CD14-positive monocyte (primary cell): ENCODE measurements around the gene ZNF267. TPM values are rescaled to one million over a fixed set of nuclear protein-coding genes. Genes with fewer than 3 reads are reported as not detected.
"Not testable (repeated sequence)": the region's sequence is repeated elsewhere in the genome, so short reads cannot be mapped to it uniquely, and the experiment has no call there.

Experiments used
- DNase-seq, 3 donors: peaks; one replicate each; pipeline ENCODE4 v3.0.0-alpha.2; 2011 to 2022
- H2AFZ ChIP-seq: 2 replicates; pipeline ENCODE4 v1.6.0; 2012; ENCODE audit warnings: mild to moderate bottlenecking, low read depth, low read length, inconsistent platforms; ENCODE audit not compliant: insufficient read depth, poor library complexity, severe bottlenecking
- H3K27ac ChIP-seq, 2 donors: 1 replicate in 1 of 2; 2 replicates in 1 of 2; pipeline ENCODE4 v1.5.1; 2012 to 2013; ENCODE audit warnings: low read length in 2 of 2, control low read depth in 1 of 2, inconsistent platforms in 1 of 2, low read depth in 1 of 2, mild to moderate bottlenecking in 1 of 2
- H3K27me3 ChIP-seq, 2 donors: one replicate each; pipeline versions ENCODE4 v1.6.0 to v1.6.1; 2011 to 2013; ENCODE audit warnings: low read length in 2 of 2; ENCODE audit not compliant: control insufficient read depth in 2 of 2, insufficient read depth in 2 of 2
- H3K36me3 ChIP-seq, 2 donors: replicated peaks in 1 of 2; 1 replicate in 1 of 2; 2 replicates in 1 of 2; pipeline versions ENCODE4 v1.5.1 to v1.6.1; 2012 to 2013; ENCODE audit warnings: low read length in 2 of 2, control low read depth in 1 of 2, inconsistent platforms in 1 of 2, mild to moderate bottlenecking in 1 of 2; ENCODE audit not compliant: insufficient read depth in 2 of 2, control insufficient read depth in 1 of 2
- H3K4me1 ChIP-seq, 2 donors: 1 replicate in 1 of 2; 2 replicates in 1 of 2; pipeline versions ENCODE4 v1.5.1 to v1.6.1; 2012 to 2013; ENCODE audit warnings: low read length in 2 of 2, control low read depth in 1 of 2, inconsistent platforms in 1 of 2, mild to moderate bottlenecking in 1 of 2, moderate library complexity in 1 of 2; ENCODE audit not compliant: insufficient read depth in 2 of 2, control insufficient read depth in 1 of 2
- H3K4me2 ChIP-seq: replicated peaks from 2 replicates; pipeline ENCODE3; 2012; ENCODE audit warnings: low read length, moderate library complexity, mild to moderate bottlenecking; ENCODE audit not compliant: poor library complexity, severe bottlenecking; ENCODE audit errors: extremely low read depth
- H3K4me3 ChIP-seq, 3 experiments: fragments of 200-600 bp in 1 of 3; sonication (generic) in 1 of 3; replicated peaks in 1 of 3; 1 replicate in 2 of 3; 2 replicates in 1 of 3; pipeline ENCODE4 v1.5.1; 2011 to 2013; ENCODE audit warnings: low read length in 3 of 3, mild to moderate bottlenecking in 3 of 3, control low read depth in 2 of 3, low read depth in 2 of 3, inconsistent platforms in 1 of 3, moderate library complexity in 1 of 3
- H3K79me2 ChIP-seq: 2 replicates; pipeline ENCODE4 v1.6.0; 2012; ENCODE audit warnings: mild to moderate bottlenecking, control low read depth, inconsistent platforms, low read length, moderate library complexity; ENCODE audit not compliant: insufficient read depth
- H3K9ac ChIP-seq: 2 replicates; pipeline ENCODE4 v1.6.0; 2017; ENCODE audit warnings: low read length, mild to moderate bottlenecking; ENCODE audit not compliant: insufficient read depth, poor library complexity, severe bottlenecking
- H3K9me3 ChIP-seq, 2 donors: replicated peaks in 1 of 2; 1 replicate in 1 of 2; 2 replicates in 1 of 2; pipeline versions ENCODE4 v1.5.1 to v1.6.1; 2012 to 2013; ENCODE audit warnings: low read length in 2 of 2, control low read depth in 1 of 2; ENCODE audit not compliant: control insufficient read depth in 1 of 2, insufficient read depth in 1 of 2
- H4K20me1 ChIP-seq: 2 replicates; pipeline ENCODE4 v1.6.0; 2012; ENCODE audit warnings: mild to moderate bottlenecking, low read length, control low read depth, moderate library complexity; ENCODE audit not compliant: insufficient read depth
- H3K27ac Mint-ChIP-seq, 7 donors: one replicate each; pipeline ENCODE4 v1.8.0; 2020; ENCODE audit warnings: mild to moderate bottlenecking in 7 of 7, mixed read lengths in 7 of 7, moderate library complexity in 6 of 7, inconsistent platforms in 2 of 7
- H3K27me3 Mint-ChIP-seq, 3 donors: one replicate each; pipeline ENCODE4 v1.8.0; 2021 to 2022; ENCODE audit warnings: low read depth in 3 of 3, mild to moderate bottlenecking in 3 of 3, mixed read lengths in 3 of 3, moderate library complexity in 3 of 3, inconsistent platforms in 1 of 3
- H3K36me3 Mint-ChIP-seq, 2 donors: one replicate each; pipeline ENCODE4 v1.8.0; 2020; ENCODE audit warnings: mixed read lengths in 2 of 2, inconsistent platforms in 1 of 2, mild to moderate bottlenecking in 1 of 2
- H3K4me1 Mint-ChIP-seq: one replicate; pipeline ENCODE4 v1.8.0; 2020; ENCODE audit warnings: mild to moderate bottlenecking, mixed read lengths
- H3K4me3 Mint-ChIP-seq, 2 donors: one replicate each; pipeline ENCODE4 v1.8.0; 2020; ENCODE audit warnings: mild to moderate bottlenecking in 2 of 2, mixed read lengths in 2 of 2, moderate library complexity in 1 of 2
- H3K9me3 Mint-ChIP-seq, 7 donors: one replicate each; pipeline ENCODE4 v1.8.0; 2020 to 2022; ENCODE audit warnings: mixed read lengths in 7 of 7, mild to moderate bottlenecking in 6 of 7, moderate library complexity in 6 of 7, inconsistent platforms in 2 of 7
- WGBS: methylation state at CpG from one replicate; pipeline ENCODE4 v1.1.5; 2013; ENCODE audit warnings: missing lambda C conversion rate; ENCODE audit not compliant: insufficient coverage; 5-methylcytosine and 5-hydroxymethylcytosine counted together
- intact Hi-C, 2 donors: fragments of 100-400 bp; cut with micrococcal nuclease; formaldehyde crosslinking; loops; one replicate each; pipeline versions ENCODE4 v1.15.0 to v1.15.1; 2023
- polyA minus RNA-seq: library from RNA; depleted of rRNA, polyadenylated mRNA; stranded (reverse); fragments of >200 nt; gene quantifications from 2 replicates; pipeline ENCODE4 v1.2.3, GENCODE V29; 2012
- polyA plus RNA-seq, 3 donors: library from polyadenylated mRNA; depleted of rRNA in 1 of 3; unstranded in 2 of 3; stranded (reverse) in 1 of 3; fragments of 300-500 nt in 2 of 3; fragments of >200 nt in 1 of 3; fragmentation: Illumina TruSeq in 2 of 3; gene quantifications; 1 replicate in 2 of 3; 2 replicates in 1 of 3; pipeline ENCODE4 v1.2.3, GENCODE V29; 2012 to 2021
- total RNA-seq, 12 experiments: library from RNA in 1 of 12; stranded (reverse) in 1 of 12; fragments of 120-200 nt in 1 of 12; gene quantifications; one replicate each; pipeline ENCODE4 v1.2.4 and lab custom pipeline; 2013 to 2026; ENCODE audit warnings: mixed read lengths in 6 of 12, inconsistent platforms in 1 of 12
- TF ChIP-seq, protein P1 (sequence below): fragments of 200-600 bp; IDR thresholded peaks from one replicate; pipeline ENCODE4 v1.8.0; 2022; ENCODE audit warnings: antibody characterized with exemption, mild to moderate bottlenecking

The ZNF267 gene
- 61.8 TPM for total RNA-seq (2013)
- polyA plus RNA-seq: 10 to 100 TPM; 13.5 to 23.8 (median 18.0) TPM
- 14.0 and 17.2 TPM in 2 replicates for polyA minus RNA-seq
- total RNA-seq (lab: John Stamatoyannopoulos, UW): 392 to 1,591 (median 1,030) reads per million in 11 experiments

- DNase-seq: peak; percentile 95 to 97 (median 96)
- peaks cover 0 to 9% of the 10 kb centered on the region in 2 donors for H3K9me3 ChIP-seq
- Mint-ChIP-seq H3K36me3 (peaks cover 31 to 39% of the 10 kb centered on the region in 2 donors), H3K27me3 (no peaks in the 10 kb centered on the region), H3K4me3 (peak within 1 kb of the TSS; percentile 90 to 95), H3K9me3 (peaks cover 2 to 17% (median 7%) of the 10 kb centered on the region in 7 donors), H3K27ac (peak within 1 kb of the TSS; percentile 98 to 100 (median 99)), H3K4me1 (peaks cover 78% of the 10 kb centered on the region)
- H3K4me2 ChIP-seq: peak within 1 kb of the TSS; percentile 72
- peak within 1 kb of the TSS; percentile 96 to 100 for H3K27ac ChIP-seq
- no peak within 1 kb of the TSS for H2AFZ ChIP-seq
- peaks cover 25% of the 10 kb centered on the region for H4K20me1 ChIP-seq
- peaks cover 65 to 83% of the 10 kb centered on the region in 2 donors for H3K4me1 ChIP-seq
- TF ChIP-seq, protein P1, sequence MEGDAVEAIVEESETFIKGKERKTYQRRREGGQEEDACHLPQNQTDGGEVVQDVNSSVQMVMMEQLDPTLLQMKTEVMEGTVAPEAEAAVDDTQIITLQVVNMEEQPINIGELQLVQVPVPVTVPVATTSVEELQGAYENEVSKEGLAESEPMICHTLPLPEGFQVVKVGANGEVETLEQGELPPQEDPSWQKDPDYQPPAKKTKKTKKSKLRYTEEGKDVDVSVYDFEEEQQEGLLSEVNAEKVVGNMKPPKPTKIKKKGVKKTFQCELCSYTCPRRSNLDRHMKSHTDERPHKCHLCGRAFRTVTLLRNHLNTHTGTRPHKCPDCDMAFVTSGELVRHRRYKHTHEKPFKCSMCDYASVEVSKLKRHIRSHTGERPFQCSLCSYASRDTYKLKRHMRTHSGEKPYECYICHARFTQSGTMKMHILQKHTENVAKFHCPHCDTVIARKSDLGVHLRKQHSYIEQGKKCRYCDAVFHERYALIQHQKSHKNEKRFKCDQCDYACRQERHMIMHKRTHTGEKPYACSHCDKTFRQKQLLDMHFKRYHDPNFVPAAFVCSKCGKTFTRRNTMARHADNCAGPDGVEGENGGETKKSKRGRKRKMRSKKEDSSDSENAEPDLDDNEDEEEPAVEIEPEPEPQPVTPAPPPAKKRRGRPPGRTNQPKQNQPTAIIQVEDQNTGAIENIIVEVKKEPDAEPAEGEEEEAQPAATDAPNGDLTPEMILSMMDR: no peak
- no peaks in the 10 kb centered on the region for H3K27me3 ChIP-seq
- H3K36me3 ChIP-seq: peaks cover 11 to 16% of the 10 kb centered on the region in 2 donors
- intact Hi-C loops: loop anchor here (2.0 to 10.0 kb wide), 3 partner anchors 521 to 759 kb away; partner anchors contain the start of gene KAT8 (in 1 of the 2)
- peak within 1 kb of the TSS; percentile 82 to 94 (median 85) for H3K4me3 ChIP-seq
- H3K79me2 ChIP-seq: peaks cover 72% of the 10 kb centered on the region
- peak within 1 kb of the TSS; percentile 100 for H3K9ac ChIP-seq
- under 1% methylated on average over 49 of the region's 57 CpGs for WGBS
Observed at GRCh38 chr16:31873556-31874365, at the start of gene ZNF267. Gene ZNF267, plus strand, starts transcription at chr16:31873807. Its CDS starts 160 bp downstream, at chr16:31873967.

- Mint-ChIP-seq H3K36me3 (no peaks in the 10 kb centered on the region), H3K27ac (no peak overlapping the region), H3K4me1 (no peaks in the 10 kb centered on the region), H3K9me3 (peaks cover 23 to 49% (median 35%) of the 10 kb centered on the region in 7 donors), H3K4me3 (no peak overlapping the region), H3K27me3 (no peaks in the 10 kb centered on the region)
- Histone ChIP-seq H3K4me3 (no peak overlapping the region), H2AFZ (no peak overlapping the region), H3K4me1 (no peaks in the 10 kb centered on the region), H3K4me2 (no peak overlapping the region), H3K27me3 (no peaks in the 10 kb centered on the region), H3K9ac (no peak overlapping the region), H4K20me1 (no peaks in the 10 kb centered on the region), H3K27ac (no peak overlapping the region), H3K36me3 (no peaks in the 10 kb centered on the region), H3K9me3 (peaks cover 12 to 18% of the 10 kb centered on the region in 2 donors), H3K79me2 (no peaks in the 10 kb centered on the region)
- no peak for DNase-seq
- intact Hi-C loops: no loop called here
- WGBS: 11% methylated on average over 1 of the region's 3 CpGs
- TF ChIP-seq, protein P1: no peak
Observed at GRCh38 chr16:31833047-31833446, 40.6 kb upstream of the ZNF267 start.

- 90% methylated on average over 2 of the region's 31 CpGs for WGBS
- DNase-seq, H3K4me3 Mint-ChIP-seq, H3K27me3 Mint-ChIP-seq, H3K9ac ChIP-seq, H3K4me3 ChIP-seq, H3K36me3 Mint-ChIP-seq, H3K27me3 ChIP-seq, H3K4me1 Mint-ChIP-seq, H3K79me2 ChIP-seq, H4K20me1 ChIP-seq, H2AFZ ChIP-seq, H3K4me2 ChIP-seq, H3K27ac Mint-ChIP-seq, H3K36me3 ChIP-seq, H3K4me1 ChIP-seq, H3K27ac ChIP-seq, intact Hi-C loops: not testable (repeated sequence)
- peaks cover 29 to 74% (median 49%) of the 10 kb centered on the region in 7 donors for H3K9me3 Mint-ChIP-seq
- peaks cover 27 to 34% of the 10 kb centered on the region in 2 donors for H3K9me3 ChIP-seq
Observed at GRCh38 chr16:31836396-31836795, 37.2 kb upstream of the ZNF267 start.
